Measurements from ENCODE around the gene GPRIN2.
"Not testable (repeated sequence)": the region's sequence is repeated elsewhere in the genome, so short reads cannot be mapped to it uniquely, and the experiment has no call there.

Gene GPRIN2

DNA sequence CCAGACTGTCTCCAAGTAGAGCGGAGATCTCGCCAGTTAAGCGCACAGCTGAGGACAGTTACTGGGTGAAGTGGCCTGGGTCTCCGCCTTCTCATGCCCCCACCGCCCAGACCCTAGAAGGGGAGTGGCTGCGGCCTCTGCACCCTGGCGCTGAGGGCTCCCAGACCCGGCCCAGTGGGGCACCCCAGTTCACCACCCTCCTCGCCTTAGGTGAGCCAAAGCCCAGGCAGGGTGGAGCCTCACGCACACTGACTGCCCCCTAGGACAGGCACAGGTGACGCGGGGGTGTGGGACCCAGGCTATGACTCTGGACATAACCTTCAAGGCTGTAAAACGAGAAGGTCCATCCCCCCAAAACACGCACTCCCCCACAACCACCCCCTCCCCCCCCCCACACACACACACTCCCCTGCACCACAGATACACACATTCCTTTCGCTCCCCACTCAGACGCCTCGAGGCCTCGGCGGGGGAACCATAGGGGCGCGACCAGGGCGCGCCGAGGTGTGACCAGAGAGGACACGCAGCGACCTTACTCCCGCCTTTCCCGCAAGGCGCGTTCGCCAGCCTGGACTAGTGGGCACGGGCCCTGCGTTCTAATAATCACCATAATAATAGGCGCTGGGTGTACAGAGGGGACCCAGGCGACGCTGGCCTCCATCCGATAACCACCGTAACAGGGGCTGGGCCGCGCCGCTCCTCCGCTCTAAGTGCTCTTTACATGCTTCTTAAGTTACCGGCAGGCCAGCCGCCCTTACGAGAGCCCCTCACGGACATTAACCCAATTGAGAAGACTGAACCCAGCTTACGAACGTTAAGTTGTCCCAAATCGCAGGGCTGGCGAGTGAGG, 21.4 kb upstream of the GPRIN2 start:
- not testable (repeated sequence) for H3K4me3 ChIP-seq (ENCODE audit: control insufficient read depth, low read depth, low read length); DNase-seq (ENCODE audit: low read depth)

DNA sequence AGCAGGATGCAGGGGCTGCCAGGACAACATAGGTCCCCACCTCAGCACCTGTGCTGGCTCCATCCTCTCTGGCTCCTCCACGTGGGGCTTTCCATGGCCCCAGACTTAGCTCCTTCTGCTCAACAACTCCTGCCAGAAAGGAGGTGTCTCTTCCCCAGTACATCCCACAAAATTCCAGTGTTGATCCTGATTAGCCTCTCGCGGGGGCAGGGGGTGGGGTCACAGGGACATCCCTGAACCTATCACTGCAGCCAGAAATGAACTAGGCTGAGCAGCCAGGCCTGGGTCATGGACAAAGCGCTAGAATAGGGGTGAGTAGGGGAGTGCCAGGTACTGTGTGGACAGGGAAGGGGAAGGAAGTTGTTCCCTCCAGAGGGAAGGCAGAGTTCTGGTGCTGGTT, 17.4 kb upstream of the GPRIN2 start:
- not testable (repeated sequence) for H3K4me3 ChIP-seq (ENCODE audit: control insufficient read depth, low read depth, low read length); DNase-seq (ENCODE audit: low read depth)

DNA sequence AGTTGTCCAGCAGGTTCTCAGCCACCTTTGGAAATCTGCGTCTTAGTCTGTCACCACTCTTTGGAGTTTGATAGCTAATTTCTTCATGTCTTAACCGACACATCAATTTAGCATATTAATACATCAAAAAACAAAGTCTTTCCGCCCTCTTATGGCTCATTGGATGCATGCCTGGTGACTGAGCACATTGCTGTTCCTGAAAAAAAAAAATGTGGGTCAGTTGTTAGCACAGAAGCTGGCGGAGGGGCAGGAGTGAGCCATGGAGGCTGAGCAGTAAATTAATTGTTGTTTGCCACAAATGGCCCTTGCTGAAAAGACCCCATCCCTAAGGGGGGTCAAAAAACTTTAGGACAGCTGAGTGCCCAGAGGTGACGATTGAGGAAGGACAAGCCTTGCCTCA, 16.9 kb upstream of the GPRIN2 start:
- not testable (repeated sequence) for DNase-seq (ENCODE audit: low read depth); H3K4me3 ChIP-seq (ENCODE audit: control insufficient read depth, low read depth, low read length)

DNA sequence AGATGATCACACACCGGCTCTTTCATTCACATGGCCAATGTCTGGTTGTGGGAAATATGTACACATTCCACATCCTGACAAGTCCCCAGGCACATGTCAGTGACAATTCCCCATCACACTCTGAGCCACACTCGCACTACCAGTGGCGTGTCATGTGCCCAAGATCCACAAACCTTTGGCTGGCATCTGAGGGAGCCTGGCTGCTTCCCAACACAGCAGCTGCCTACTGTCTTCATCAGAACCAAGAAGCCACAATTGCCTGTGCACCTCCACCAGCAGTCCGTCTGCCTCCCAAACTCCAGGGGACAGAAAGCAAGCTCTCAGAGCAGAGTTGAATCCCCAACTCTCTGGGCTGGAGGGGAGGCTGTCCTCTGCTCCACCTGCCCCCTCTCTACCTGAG, 16.3 kb upstream of the GPRIN2 start:
- H3K4me3 ChIP-seq (ENCODE audit: control insufficient read depth, low read depth, low read length); DNase-seq (ENCODE audit: low read depth): not testable (repeated sequence)

DNA sequence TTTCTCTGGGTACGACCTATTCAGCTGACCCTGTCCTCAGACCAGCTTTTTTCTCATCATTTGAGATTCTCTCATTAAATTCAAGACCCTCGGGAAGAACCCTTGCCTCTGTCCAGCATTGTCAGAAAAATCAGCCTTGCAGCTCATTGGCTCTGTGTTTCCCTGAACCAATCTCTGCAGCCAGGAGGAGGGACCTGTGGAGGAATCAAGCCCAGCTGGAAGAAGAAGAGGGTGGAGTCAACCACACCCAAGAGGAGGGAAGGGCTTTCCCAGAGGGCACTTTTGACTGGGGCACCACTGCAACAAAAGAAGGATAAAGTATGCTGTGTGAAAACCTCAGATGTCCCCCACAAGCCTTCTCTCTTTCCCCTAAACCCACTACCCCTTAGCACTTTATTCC, 14.2 kb upstream of the GPRIN2 start:
- DNase-seq (ENCODE audit: low read depth); H3K4me3 ChIP-seq (ENCODE audit: control insufficient read depth, low read depth, low read length): not testable (repeated sequence)

DNA sequence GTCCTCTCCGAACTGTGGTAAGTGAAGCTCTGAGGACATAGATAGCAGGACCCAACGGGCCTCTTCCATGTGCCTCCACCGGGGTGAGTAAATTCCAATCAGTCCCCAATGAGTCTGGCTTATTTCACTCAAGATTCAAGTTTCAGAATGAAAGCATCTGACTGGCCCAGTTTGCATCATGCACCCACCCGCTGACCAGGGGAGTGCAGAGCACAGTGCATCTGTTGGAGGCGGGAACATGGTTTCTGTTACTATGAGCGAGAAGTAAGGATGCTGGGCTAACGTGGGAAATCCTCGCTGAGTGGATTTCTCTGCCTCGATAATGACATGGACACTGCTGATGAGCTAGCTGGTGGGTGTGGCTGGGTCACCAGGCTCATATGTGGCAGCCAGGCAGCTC, 10.7 kb upstream of the GPRIN2 start:
- H3K4me3 ChIP-seq (ENCODE audit: control insufficient read depth, low read depth, low read length); DNase-seq (ENCODE audit: low read depth): not testable (repeated sequence)

DNA sequence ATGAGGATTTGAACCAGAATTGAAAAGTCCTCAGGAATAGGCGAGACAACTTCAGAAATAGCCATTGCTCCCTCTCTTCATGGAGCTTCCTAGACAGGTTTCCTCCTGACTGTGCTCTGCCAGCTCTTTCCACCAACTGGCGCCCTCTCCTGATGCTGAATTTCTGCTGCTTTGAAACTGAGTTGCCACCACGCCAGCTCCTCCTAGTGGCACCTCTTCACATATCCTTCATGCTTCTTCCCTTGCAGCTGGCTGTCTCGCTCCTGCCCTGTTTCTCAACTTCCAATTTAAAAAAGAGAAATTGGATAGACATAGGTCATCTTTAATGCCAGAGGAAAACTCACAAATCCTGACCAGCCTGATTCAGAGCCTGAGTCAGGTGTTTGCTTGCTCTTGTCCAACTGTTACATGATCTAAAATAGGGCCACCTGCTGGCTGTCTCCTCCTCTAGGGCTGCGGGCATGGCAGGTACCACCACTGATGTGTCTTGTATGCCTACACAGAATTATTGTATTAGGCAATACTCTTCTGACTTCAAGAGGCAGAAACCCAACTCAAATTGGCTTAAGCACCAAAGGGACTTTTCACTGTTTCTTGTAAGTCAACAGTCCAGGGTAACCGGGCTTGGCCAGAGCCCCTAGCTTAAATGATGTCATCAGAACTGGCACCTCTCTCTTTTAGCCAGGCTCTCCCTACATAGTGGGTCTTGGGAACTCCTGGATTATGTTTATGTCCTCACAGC, 9.3 kb upstream of the GPRIN2 start:
- H3K4me3 ChIP-seq (ENCODE audit: control insufficient read depth, low read depth, low read length), result not testable (repeated sequence)
- TF ChIP-seq, protein P1, sequence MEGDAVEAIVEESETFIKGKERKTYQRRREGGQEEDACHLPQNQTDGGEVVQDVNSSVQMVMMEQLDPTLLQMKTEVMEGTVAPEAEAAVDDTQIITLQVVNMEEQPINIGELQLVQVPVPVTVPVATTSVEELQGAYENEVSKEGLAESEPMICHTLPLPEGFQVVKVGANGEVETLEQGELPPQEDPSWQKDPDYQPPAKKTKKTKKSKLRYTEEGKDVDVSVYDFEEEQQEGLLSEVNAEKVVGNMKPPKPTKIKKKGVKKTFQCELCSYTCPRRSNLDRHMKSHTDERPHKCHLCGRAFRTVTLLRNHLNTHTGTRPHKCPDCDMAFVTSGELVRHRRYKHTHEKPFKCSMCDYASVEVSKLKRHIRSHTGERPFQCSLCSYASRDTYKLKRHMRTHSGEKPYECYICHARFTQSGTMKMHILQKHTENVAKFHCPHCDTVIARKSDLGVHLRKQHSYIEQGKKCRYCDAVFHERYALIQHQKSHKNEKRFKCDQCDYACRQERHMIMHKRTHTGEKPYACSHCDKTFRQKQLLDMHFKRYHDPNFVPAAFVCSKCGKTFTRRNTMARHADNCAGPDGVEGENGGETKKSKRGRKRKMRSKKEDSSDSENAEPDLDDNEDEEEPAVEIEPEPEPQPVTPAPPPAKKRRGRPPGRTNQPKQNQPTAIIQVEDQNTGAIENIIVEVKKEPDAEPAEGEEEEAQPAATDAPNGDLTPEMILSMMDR (conservative IDR thresholded peaks at IDR 0.05; ENCODE audit: control insufficient read depth, insufficient read depth, low read depth, low read length), result peak; percentile 62
- DNase-seq (ENCODE audit: low read depth), result peak; percentile 67

DNA sequence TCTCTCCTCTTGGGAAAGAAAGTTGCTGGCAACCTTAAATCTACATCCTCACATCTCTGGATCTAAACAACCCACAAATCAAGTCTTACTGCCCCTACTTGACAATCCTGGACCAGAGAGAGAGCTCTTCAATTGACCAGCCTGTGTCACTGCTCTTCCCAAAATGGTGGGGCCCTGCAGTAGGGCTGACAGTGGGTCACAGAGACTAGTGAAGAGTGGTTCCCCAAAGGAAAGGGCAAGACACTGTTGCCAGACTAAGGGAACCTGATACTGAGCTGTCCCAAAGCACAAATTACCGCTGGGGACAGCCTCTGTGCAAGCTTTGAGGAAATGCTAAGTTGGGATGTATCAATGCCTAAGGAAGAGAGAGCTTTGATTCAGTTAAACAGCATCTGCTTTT, 4.5 kb upstream of the GPRIN2 start:
- no peak for DNase-seq (ENCODE audit: low read depth)
- TF ChIP-seq, protein P1 (conservative IDR thresholded peaks at IDR 0.05; ENCODE audit: control insufficient read depth, insufficient read depth, low read depth, low read length), result no peak
- H3K4me3 ChIP-seq (ENCODE audit: control insufficient read depth, low read depth, low read length), result no peak overlapping the region

DNA sequence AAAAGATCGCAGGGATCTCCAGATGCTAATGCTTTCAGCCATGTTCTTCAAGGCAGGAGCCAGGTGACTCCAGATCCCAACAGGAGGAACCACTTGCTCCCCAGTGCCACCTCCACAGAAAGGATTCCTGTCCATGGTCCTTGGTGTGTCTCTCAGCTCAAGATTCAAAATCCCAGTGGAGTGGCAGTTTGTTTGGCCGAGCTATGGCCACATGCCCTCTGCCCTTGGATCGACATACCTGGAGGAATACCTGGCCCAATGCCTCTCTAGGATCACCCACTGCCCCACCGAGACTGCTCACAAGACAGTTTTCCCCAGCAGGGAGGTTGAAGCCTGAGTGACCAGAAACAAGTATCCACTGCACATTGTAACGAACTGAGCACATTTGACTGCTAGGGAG, 3.9 kb upstream of the GPRIN2 start:
- TF ChIP-seq, protein P1 (conservative IDR thresholded peaks at IDR 0.05; ENCODE audit: control insufficient read depth, insufficient read depth, low read depth, low read length), result no peak
- DNase-seq (ENCODE audit: low read depth), result no peak
- no peak overlapping the region for H3K4me3 ChIP-seq (ENCODE audit: control insufficient read depth, low read depth, low read length)

DNA sequence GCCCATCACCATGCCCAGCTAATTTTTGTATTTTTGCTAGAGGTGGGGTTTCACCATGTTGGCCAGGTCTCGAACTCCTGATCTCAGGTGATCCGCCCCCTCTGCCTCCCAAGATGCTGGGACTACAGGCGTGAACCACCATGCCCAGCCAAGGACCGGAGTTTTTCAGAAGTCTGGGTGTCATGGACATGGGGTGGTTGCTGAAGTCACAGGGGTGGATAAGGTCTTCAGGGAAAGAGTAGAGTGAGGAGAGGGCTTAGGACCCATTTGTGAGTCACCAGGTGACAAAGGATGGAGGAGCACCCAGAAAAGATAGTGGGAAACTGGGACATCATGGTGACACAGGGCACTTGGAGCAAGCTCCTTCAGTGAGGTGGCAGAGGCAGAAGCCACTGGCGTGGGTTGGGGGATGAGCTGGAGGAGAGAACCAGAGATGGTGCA, 2.8 kb upstream of the GPRIN2 start:
- no peak for DNase-seq (ENCODE audit: low read depth)
- no peak overlapping the region for H3K4me3 ChIP-seq (ENCODE audit: control insufficient read depth, low read depth, low read length)
- TF ChIP-seq, protein P1 (conservative IDR thresholded peaks at IDR 0.05; ENCODE audit: control insufficient read depth, insufficient read depth, low read depth, low read length), result no peak
